Uterus (tissue), 2 donors: ENCODE measurements around the gene MEGF10.

Experiments used
- CTCF ChIP-seq, 4 experiments: fragments of 200-600 bp in 2 of 4; fragments of 450-650 bp in 2 of 4; sonication (generic) in 2 of 4; IDR thresholded peaks; one replicate each; pipeline ENCODE4 v1.5.1; 2016 to 2019; ENCODE audit warnings: antibody characterized with exemption in 4 of 4, mild to moderate bottlenecking in 2 of 4, moderate library complexity in 1 of 4
- POLR2A ChIP-seq, 2 donors: fragments of 450-650 bp; IDR thresholded peaks; one replicate each; pipeline ENCODE4 v1.6.1; 2016; ENCODE audit warnings: antibody characterized with exemption in 2 of 2, mild to moderate bottlenecking in 1 of 2, moderate library complexity in 1 of 2

- TF ChIP-seq CTCF (IDR thresholded peaks at IDR 0.05) (peak; percentile 39 to 61 (median 50)), POLR2A (IDR thresholded peaks at IDR 0.05) (no peak)
Observed at GRCh38 chr5:127492854-127493738, 202.5 kb downstream of the MEGF10 start.
